Lung microvascular endothelial cell (primary cell): ENCODE measurements around the gene GTF2A1. TPM values are rescaled to one million over a fixed set of nuclear protein-coding genes. Genes with fewer than 3 reads are reported as not detected.
"Not testable (repeated sequence)": the region's sequence is repeated elsewhere in the genome, so short reads cannot be mapped to it uniquely, and the experiment has no call there.

Source experiments
- DNase-seq, 2 donors: peaks; one replicate each; pipeline versions ENCODE4 v3.0.0 to v3.0.0-alpha.2; 2010; ENCODE audit warnings: low read depth in 2 of 2
- total RNA-seq: library from RNA; depleted of rRNA; stranded (reverse); fragments of >200 nt; gene quantifications from 2 replicates; pipeline ENCODE4 v1.2.1, GENCODE V29; 2014

Gene GTF2A1
- total RNA-seq, 1 donor from 2014 or later: 44.8 TPM

- DNase-seq: no peak
Observed at GRCh38 chr14:81233615-81234014, 12.9 kb upstream of the GTF2A1 start.

GRCh38 chr14:81231540-81231939 lies 10.8 kb upstream of the GTF2A1 start:
- no peak for DNase-seq

- DNase-seq: no peak
Observed at GRCh38 chr14:81224222-81224621, 3.5 kb upstream of the GTF2A1 start.

GRCh38 chr14:81223788-81224187 lies 3.0 kb upstream of the GTF2A1 start:
- not testable (repeated sequence) for DNase-seq

- no peak for DNase-seq
Observed at GRCh38 chr14:81222691-81223090, 1.9 kb upstream of the GTF2A1 start.

GRCh38 chr14:81222126-81222525 lies 1.4 kb upstream of the GTF2A1 start:
- no peak for DNase-seq

GRCh38 chr14:81221579-81222102 lies 882 bp upstream of the GTF2A1 start:
- no peak for DNase-seq

- DNase-seq: no peak
Observed at GRCh38 chr14:81220580-81220829, 254 bp downstream of the GTF2A1 start.

- peak; percentile 41 to 56 for DNase-seq
Observed at GRCh38 chr14:81219759-81220579, 790 bp downstream of the GTF2A1 start.

- DNase-seq: peak; percentile 98
Observed at GRCh38 chr14:81219210-81219758, 1.5 kb downstream of the GTF2A1 start.

GRCh38 chr14:81211844-81212243 lies 8.9 kb downstream of the GTF2A1 start:
- peak; percentile 47 to 51 for DNase-seq

- DNase-seq: no peak
Observed at GRCh38 chr14:81209167-81209836, 11.5 kb downstream of the GTF2A1 start.

- DNase-seq: no peak
Observed at GRCh38 chr14:81208489-81208888, 12.3 kb downstream of the GTF2A1 start.

- DNase-seq: peak in 1 of 2 donors; percentile 47
Observed at GRCh38 chr14:81206115-81206514, 14.6 kb downstream of the GTF2A1 start.

- no peak for DNase-seq
Observed at GRCh38 chr14:81205639-81206038, 15.1 kb downstream of the GTF2A1 start.

GRCh38 chr14:81200054-81200453 lies 20.7 kb downstream of the GTF2A1 start:
- DNase-seq: no peak

- DNase-seq: no peak
Observed at GRCh38 chr14:81199084-81199483, 21.7 kb downstream of the GTF2A1 start.

- DNase-seq: no peak
Observed at GRCh38 chr14:81198651-81199050, 22.1 kb downstream of the GTF2A1 start.

- DNase-seq: peak in 1 of 2 donors; percentile 17
Observed at GRCh38 chr14:81193924-81194633, 26.7 kb downstream of the GTF2A1 start.

- no peak for DNase-seq
Observed at GRCh38 chr14:81192594-81192993, 28.2 kb downstream of the GTF2A1 start.

GRCh38 chr14:81187832-81188522 lies 32.8 kb downstream of the GTF2A1 start:
- no peak for DNase-seq
